Nephron progenitor cell (in vitro differentiated cells): ENCODE measurements around the gene VLDLR.

Source experiments
- DNase-seq: peaks from one replicate; pipeline ENCODE4 v3.0.0; 2021
- H3K27ac Mint-ChIP-seq: 2 replicates; pipeline ENCODE4 v1.8.0; 2021; ENCODE audit warnings: mild to moderate bottlenecking, moderate library complexity, mixed read lengths
- H3K27me3 Mint-ChIP-seq: 2 replicates; pipeline ENCODE4 v1.8.0; 2021; ENCODE audit warnings: mild to moderate bottlenecking, low read depth, mixed read lengths; ENCODE audit not compliant: poor library complexity
- H3K36me3 Mint-ChIP-seq: 2 replicates; pipeline ENCODE4 v1.8.0; 2021; ENCODE audit warnings: low read depth, mixed read lengths
- H3K4me1 Mint-ChIP-seq: 2 replicates; pipeline ENCODE4 v1.8.0; 2021; ENCODE audit warnings: mixed read lengths
- H3K4me3 Mint-ChIP-seq: 2 replicates; pipeline ENCODE4 v1.8.0; 2021; ENCODE audit warnings: mild to moderate bottlenecking, moderate library complexity, mixed read lengths
- H3K9me3 Mint-ChIP-seq: 2 replicates; pipeline ENCODE4 v1.8.0; 2021; ENCODE audit warnings: mild to moderate bottlenecking, moderate library complexity, mixed read lengths
- CTCF ChIP-seq: fragments of 200-600 bp; sonication (generic); IDR thresholded peaks from 2 replicates; pipeline ENCODE4 v1.5.0; 2021; ENCODE audit warnings: antibody characterized with exemption

VLDLR gene

DNA sequence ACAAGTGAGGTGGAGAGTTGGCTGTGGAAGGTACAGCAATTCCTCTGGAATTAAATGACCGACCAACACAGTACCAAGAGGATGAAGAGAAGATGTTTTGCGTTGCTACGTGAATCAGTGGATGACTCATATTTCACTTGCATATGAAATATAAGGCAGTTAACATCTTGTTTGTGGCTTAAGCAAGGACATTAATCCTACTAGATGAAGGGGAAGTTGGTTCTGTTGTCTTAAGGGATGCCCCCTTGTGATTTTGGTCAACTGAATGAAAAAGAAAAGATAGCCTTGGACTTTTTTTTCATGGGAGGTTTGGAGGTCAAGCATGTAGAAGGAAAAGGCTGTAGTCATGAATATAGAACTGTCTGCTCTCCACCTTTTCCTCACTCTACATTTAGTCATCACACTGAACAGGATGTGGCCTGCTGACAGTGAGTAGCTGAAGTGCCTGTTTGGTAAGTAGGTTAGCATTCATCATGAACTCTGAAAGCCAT lies 33.9 kb downstream of the VLDLR start:
- H3K4me1 Mint-ChIP-seq, result no peaks in the 10 kb centered on the region
- H3K4me3 Mint-ChIP-seq, result no peak overlapping the region
- TF ChIP-seq CTCF, result no peak
- DNase-seq, result no peak
- H3K27ac Mint-ChIP-seq, result no peak overlapping the region
- no peaks in the 10 kb centered on the region for H3K9me3 Mint-ChIP-seq
- H3K36me3 Mint-ChIP-seq, result peaks cover 53% of the 10 kb centered on the region
- H3K27me3 Mint-ChIP-seq, result no peaks in the 10 kb centered on the region

- TF ChIP-seq CTCF, result no peak
- Mint-ChIP-seq H3K36me3 (peaks cover 40% of the 10 kb centered on the region), H3K4me3 (no peak overlapping the region), H3K27ac (no peak overlapping the region), H3K27me3 (peaks cover 3% of the 10 kb centered on the region), H3K4me1 (no peaks in the 10 kb centered on the region), H3K9me3 (no peaks in the 10 kb centered on the region)
- no peak for DNase-seq
Observed at GRCh38 chr9:2657427-2657826, 35.8 kb downstream of the VLDLR start.

DNA sequence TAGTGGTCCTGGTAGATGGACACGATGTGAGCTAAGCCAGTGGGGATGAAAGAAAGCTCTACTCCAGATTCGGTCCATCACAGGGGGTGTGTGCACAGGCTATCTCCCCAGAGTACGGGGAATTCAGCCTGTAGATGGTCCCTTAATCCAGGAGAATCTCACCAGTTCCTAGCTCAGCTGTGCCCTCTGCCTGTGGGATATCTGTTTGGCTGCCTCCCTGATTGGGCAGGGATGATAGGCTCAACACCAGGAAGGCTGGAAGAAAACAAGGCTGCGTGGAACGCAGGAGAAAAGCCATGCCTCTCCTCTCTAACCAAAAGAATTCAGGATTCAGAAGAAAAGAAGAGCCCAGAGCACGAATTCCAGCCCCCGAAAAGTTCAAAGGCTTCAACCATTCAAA lies 40.9 kb downstream of the VLDLR start:
- no peak overlapping the region for H3K4me3 Mint-ChIP-seq
- H3K4me1 Mint-ChIP-seq, result no peaks in the 10 kb centered on the region
- no peak for DNase-seq
- peaks cover 25% of the 10 kb centered on the region for H3K36me3 Mint-ChIP-seq
- H3K27ac Mint-ChIP-seq, result no peak overlapping the region
- no peak for TF ChIP-seq CTCF
- peaks cover 20% of the 10 kb centered on the region for H3K9me3 Mint-ChIP-seq
- H3K27me3 Mint-ChIP-seq, result peaks cover 3% of the 10 kb centered on the region

GRCh38 chr9:2663461-2664173 lies 42.0 kb downstream of the VLDLR start:
- DNase-seq, result no peak
- Mint-ChIP-seq H3K36me3 (peaks cover 32% of the 10 kb centered on the region), H3K27ac (no peak overlapping the region), H3K9me3 (peaks cover 25% of the 10 kb centered on the region), H3K4me3 (no peak overlapping the region), H3K4me1 (no peaks in the 10 kb centered on the region), H3K27me3 (peaks cover 3% of the 10 kb centered on the region)
- TF ChIP-seq CTCF, result no peak

GRCh38 chr9:2664174-2665065 lies 42.8 kb downstream of the VLDLR start:
- Mint-ChIP-seq H3K4me1 (no peaks in the 10 kb centered on the region), H3K27ac (no peak overlapping the region), H3K36me3 (peaks cover 32% of the 10 kb centered on the region), H3K9me3 (peaks cover 25% of the 10 kb centered on the region), H3K27me3 (peaks cover 3% of the 10 kb centered on the region), H3K4me3 (no peak overlapping the region)
- no peak for TF ChIP-seq CTCF
- no peak for DNase-seq
